ENCODE results near the gene CREB5.

Gene CREB5

GRCh38 chr7:28768577-28769147 lies 356.3 kb downstream of the CREB5 start:
- no peak for TF ChIP-seq NFIC (IDR thresholded peaks at IDR 0.05)
- no peak for TF ChIP-seq RAD21 (IDR thresholded peaks at IDR 0.05; ENCODE audit: low read depth)
- no peak for TF ChIP-seq CEBPB (IDR thresholded peaks at IDR 0.05)
- TF ChIP-seq YY1 (IDR thresholded peaks at IDR 0.05; ENCODE audit: low read depth), result no peak
- TF ChIP-seq TEAD4 (IDR thresholded peaks at IDR 0.05), result no peak
- TF ChIP-seq EP300 (IDR thresholded peaks at IDR 0.05; ENCODE audit: borderline replicate concordance), result no peak
- TF ChIP-seq, protein P1, sequence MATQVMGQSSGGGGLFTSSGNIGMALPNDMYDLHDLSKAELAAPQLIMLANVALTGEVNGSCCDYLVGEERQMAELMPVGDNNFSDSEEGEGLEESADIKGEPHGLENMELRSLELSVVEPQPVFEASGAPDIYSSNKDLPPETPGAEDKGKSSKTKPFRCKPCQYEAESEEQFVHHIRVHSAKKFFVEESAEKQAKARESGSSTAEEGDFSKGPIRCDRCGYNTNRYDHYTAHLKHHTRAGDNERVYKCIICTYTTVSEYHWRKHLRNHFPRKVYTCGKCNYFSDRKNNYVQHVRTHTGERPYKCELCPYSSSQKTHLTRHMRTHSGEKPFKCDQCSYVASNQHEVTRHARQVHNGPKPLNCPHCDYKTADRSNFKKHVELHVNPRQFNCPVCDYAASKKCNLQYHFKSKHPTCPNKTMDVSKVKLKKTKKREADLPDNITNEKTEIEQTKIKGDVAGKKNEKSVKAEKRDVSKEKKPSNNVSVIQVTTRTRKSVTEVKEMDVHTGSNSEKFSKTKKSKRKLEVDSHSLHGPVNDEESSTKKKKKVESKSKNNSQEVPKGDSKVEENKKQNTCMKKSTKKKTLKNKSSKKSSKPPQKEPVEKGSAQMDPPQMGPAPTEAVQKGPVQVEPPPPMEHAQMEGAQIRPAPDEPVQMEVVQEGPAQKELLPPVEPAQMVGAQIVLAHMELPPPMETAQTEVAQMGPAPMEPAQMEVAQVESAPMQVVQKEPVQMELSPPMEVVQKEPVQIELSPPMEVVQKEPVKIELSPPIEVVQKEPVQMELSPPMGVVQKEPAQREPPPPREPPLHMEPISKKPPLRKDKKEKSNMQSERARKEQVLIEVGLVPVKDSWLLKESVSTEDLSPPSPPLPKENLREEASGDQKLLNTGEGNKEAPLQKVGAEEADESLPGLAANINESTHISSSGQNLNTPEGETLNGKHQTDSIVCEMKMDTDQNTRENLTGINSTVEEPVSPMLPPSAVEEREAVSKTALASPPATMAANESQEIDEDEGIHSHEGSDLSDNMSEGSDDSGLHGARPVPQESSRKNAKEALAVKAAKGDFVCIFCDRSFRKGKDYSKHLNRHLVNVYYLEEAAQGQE (IDR thresholded peaks at IDR 0.05; ENCODE audit: low read depth), result no peak
- TF ChIP-seq FOXM1 (IDR thresholded peaks at IDR 0.05; ENCODE audit: borderline replicate concordance, low read depth), result no peak
- no peak for TF ChIP-seq CREB1 (IDR thresholded peaks at IDR 0.05; ENCODE audit: low read depth)
- TF ChIP-seq ZBTB7A (IDR thresholded peaks at IDR 0.05; ENCODE audit: low read depth), result no peak

- no peak for TF ChIP-seq ZBTB7A (IDR thresholded peaks at IDR 0.05; ENCODE audit: low read depth)
Measured at GRCh38 chr7:28771906-28772622, 359.7 kb downstream of the CREB5 start.

- no peak for TF ChIP-seq TAF1 (IDR thresholded peaks at IDR 0.05; ENCODE audit: low read depth)
- TF ChIP-seq EGR1 (IDR thresholded peaks at IDR 0.05), result no peak
- TF ChIP-seq YY1 (IDR thresholded peaks at IDR 0.05; ENCODE audit: low read depth), result no peak
- no peak for TF ChIP-seq CEBPB (IDR thresholded peaks at IDR 0.05)
- no peak for TF ChIP-seq EP300 (IDR thresholded peaks at IDR 0.05; ENCODE audit: borderline replicate concordance)
- no peak for TF ChIP-seq TCF12 (IDR thresholded peaks at IDR 0.05; ENCODE audit: low read depth)
Measured at GRCh38 chr7:28773423-28774145, 361.3 kb downstream of the CREB5 start.

GRCh38 chr7:28774261-28774988 lies 362.1 kb downstream of the CREB5 start:
- TF ChIP-seq TAF1 (IDR thresholded peaks at IDR 0.05; ENCODE audit: low read depth) (no peak), ZBTB7A (IDR thresholded peaks at IDR 0.05; ENCODE audit: low read depth) (no peak), TCF12 (IDR thresholded peaks at IDR 0.05; ENCODE audit: low read depth) (no peak), RAD21 (IDR thresholded peaks at IDR 0.05; ENCODE audit: low read depth) (no peak)

GRCh38 chr7:28776463-28777157 lies 364.3 kb downstream of the CREB5 start:
- TF ChIP-seq YY1 (IDR thresholded peaks at IDR 0.05; ENCODE audit: low read depth), result no peak
- TF ChIP-seq CREB1 (IDR thresholded peaks at IDR 0.05; ENCODE audit: low read depth), result no peak
- TF ChIP-seq, protein P2, sequence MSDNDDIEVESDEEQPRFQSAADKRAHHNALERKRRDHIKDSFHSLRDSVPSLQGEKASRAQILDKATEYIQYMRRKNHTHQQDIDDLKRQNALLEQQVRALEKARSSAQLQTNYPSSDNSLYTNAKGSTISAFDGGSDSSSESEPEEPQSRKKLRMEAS (IDR thresholded peaks at IDR 0.05), result no peak
- TF ChIP-seq CEBPB (IDR thresholded peaks at IDR 0.05), result no peak
- no peak for TF ChIP-seq FOXM1 (IDR thresholded peaks at IDR 0.05; ENCODE audit: borderline replicate concordance, low read depth)
- no peak for TF ChIP-seq TCF12 (IDR thresholded peaks at IDR 0.05; ENCODE audit: low read depth)

DNA sequence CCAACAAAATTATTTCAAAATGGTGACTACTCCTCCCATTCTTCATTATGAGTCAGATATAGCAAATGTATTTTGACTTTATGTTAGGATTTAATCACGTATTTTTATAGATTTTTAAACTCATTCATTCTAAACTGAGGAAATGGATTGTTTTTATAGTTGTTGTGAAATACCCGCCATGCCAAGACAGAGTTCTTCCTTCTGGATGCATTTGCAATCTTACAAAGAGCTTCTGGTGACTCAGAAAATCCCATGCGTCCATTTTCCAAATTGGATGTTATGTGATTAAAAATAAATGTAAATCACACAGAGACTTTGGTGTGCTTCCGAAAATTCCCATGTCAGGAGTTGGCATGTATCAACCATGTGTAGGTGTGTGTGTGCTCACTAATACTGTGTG lies 366.5 kb downstream of the CREB5 start:
- no peak for TF ChIP-seq EGR1 (IDR thresholded peaks at IDR 0.05)
- no peak for TF ChIP-seq TEAD4 (IDR thresholded peaks at IDR 0.05)

- no peak for TF ChIP-seq EP300 (IDR thresholded peaks at IDR 0.05; ENCODE audit: borderline replicate concordance)
- no peak for TF ChIP-seq TCF12 (IDR thresholded peaks at IDR 0.05; ENCODE audit: low read depth)
- TF ChIP-seq YY1 (IDR thresholded peaks at IDR 0.05; ENCODE audit: low read depth), result no peak
- TF ChIP-seq FOXM1 (IDR thresholded peaks at IDR 0.05; ENCODE audit: borderline replicate concordance, low read depth), result no peak
- no peak for TF ChIP-seq ZBTB7A (IDR thresholded peaks at IDR 0.05; ENCODE audit: low read depth)
- TF ChIP-seq, protein P3, sequence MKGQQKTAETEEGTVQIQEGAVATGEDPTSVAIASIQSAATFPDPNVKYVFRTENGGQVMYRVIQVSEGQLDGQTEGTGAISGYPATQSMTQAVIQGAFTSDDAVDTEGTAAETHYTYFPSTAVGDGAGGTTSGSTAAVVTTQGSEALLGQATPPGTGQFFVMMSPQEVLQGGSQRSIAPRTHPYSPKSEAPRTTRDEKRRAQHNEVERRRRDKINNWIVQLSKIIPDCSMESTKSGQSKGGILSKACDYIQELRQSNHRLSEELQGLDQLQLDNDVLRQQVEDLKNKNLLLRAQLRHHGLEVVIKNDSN (IDR thresholded peaks at IDR 0.05), result no peak
Measured at GRCh38 chr7:28779954-28780353, 367.6 kb downstream of the CREB5 start.

- TF ChIP-seq, protein P3 (IDR thresholded peaks at IDR 0.05), result no peak
- TF ChIP-seq, protein P2 (IDR thresholded peaks at IDR 0.05), result no peak
- no peak for TF ChIP-seq TEAD4 (IDR thresholded peaks at IDR 0.05)
- no peak for TF ChIP-seq ZBTB7A (IDR thresholded peaks at IDR 0.05; ENCODE audit: low read depth)
- TF ChIP-seq CREB1 (IDR thresholded peaks at IDR 0.05; ENCODE audit: low read depth), result no peak
- TF ChIP-seq RAD21 (IDR thresholded peaks at IDR 0.05; ENCODE audit: low read depth), result no peak
- no peak for TF ChIP-seq YY1 (IDR thresholded peaks at IDR 0.05; ENCODE audit: low read depth)
- TF ChIP-seq, protein P1 (IDR thresholded peaks at IDR 0.05; ENCODE audit: low read depth), result no peak
- TF ChIP-seq TAF1 (IDR thresholded peaks at IDR 0.05; ENCODE audit: low read depth), result no peak
Measured at GRCh38 chr7:28782362-28782761, 370.0 kb downstream of the CREB5 start.
